Spleen (tissue), 11 donors: ENCODE measurements around the gene RGS21. TPM values are rescaled to one million over a fixed set of nuclear protein-coding genes. Genes with fewer than 3 reads are reported as not detected.

Experiments used
- DNase-seq: peaks from one replicate; pipeline ENCODE4 v3.0.0-alpha.2; 2020
- H3K27ac ChIP-seq, 8 donors: fragments of 200-600 bp; sonication (generic) in 7 of 8; 1 replicate in 4 of 8; 2 replicates in 4 of 8; pipeline versions ENCODE4 v1.5.0 to v1.8.0; 2016 to 2021; ENCODE audit warnings: inconsistent platforms in 4 of 8, mild to moderate bottlenecking in 4 of 8, moderate library complexity in 1 of 8
- H3K27me3 ChIP-seq, 7 donors: fragments of 200-600 bp; sonication (generic) in 6 of 7; replicated peaks in 1 of 7; 1 replicate in 4 of 7; 2 replicates in 3 of 7; pipeline versions ENCODE4 v1.5.0 to v1.8.0; 2016 to 2021; ENCODE audit warnings: inconsistent platforms in 3 of 7, mild to moderate bottlenecking in 1 of 7
- H3K36me3 ChIP-seq, 6 donors: fragments of 200-600 bp; sonication (generic) in 5 of 6; 1 replicate in 4 of 6; 2 replicates in 2 of 6; pipeline versions ENCODE4 v1.5.0 to v1.8.0; 2016 to 2021; ENCODE audit warnings: inconsistent platforms in 2 of 6
- H3K4me1 ChIP-seq, 6 donors: fragments of 200-600 bp; sonication (generic) in 5 of 6; 1 replicate in 3 of 6; 2 replicates in 3 of 6; pipeline versions ENCODE4 v1.5.0 to v1.8.0; 2016 to 2021; ENCODE audit warnings: inconsistent platforms in 3 of 6
- H3K4me3 ChIP-seq, 8 donors: fragments of 200-600 bp; sonication (generic) in 7 of 8; 1 replicate in 4 of 8; 2 replicates in 4 of 8; pipeline versions ENCODE4 v1.5.0 to v1.8.0; 2016 to 2021; ENCODE audit warnings: inconsistent platforms in 4 of 8, mild to moderate bottlenecking in 4 of 8, moderate library complexity in 2 of 8
- H3K9me3 ChIP-seq, 8 donors: fragments of 200-600 bp; sonication (generic) in 7 of 8; 1 replicate in 4 of 8; 2 replicates in 4 of 8; pipeline versions ENCODE4 v1.5.0 to v1.8.0; 2016 to 2021; ENCODE audit warnings: inconsistent platforms in 4 of 8
- CTCF ChIP-seq, 11 experiments: fragments of 200-600 bp in 7 of 11; fragments of 450-650 bp in 4 of 11; sonication (generic) in 4 of 11; IDR thresholded peaks in 8 of 11; conservative IDR thresholded peaks in 3 of 11; 1 replicate in 7 of 11; 2 replicates in 4 of 11; pipeline versions ENCODE4 v1.4.0 to v1.8.0; 2016 to 2021; ENCODE audit warnings: antibody characterized with exemption in 11 of 11, inconsistent platforms in 4 of 11, mild to moderate bottlenecking in 1 of 11
- POLR2A ChIP-seq, 3 donors: fragments of 450-650 bp; IDR thresholded peaks; one replicate each; pipeline ENCODE4 v1.5.1; 2017; ENCODE audit warnings: antibody characterized with exemption in 3 of 3, mild to moderate bottlenecking in 1 of 3
- POLR2AphosphoS5 ChIP-seq, 3 donors: sonication (generic); formaldehyde crosslinking; IDR thresholded peaks; one replicate each; pipeline ENCODE4 v1.5.1; 2017; ENCODE audit warnings: antibody characterized with exemption in 3 of 3
- WGBS, 5 donors: extraction: QIAGEN DNeasy Blood & Tissue Kit in 3 of 5; methylation state at CpG; one replicate each; pipeline versions ENCODE4 v1.1.5 to v1.1.7; 2013 to 2018; 5-methylcytosine and 5-hydroxymethylcytosine counted together
- intact Hi-C: fragments of 100-400 bp; cut with DNase I; formaldehyde crosslinking; loops from one replicate; pipeline ENCODE4 v1.15.0; 2023; ENCODE audit warnings: low total_unique reads
- polyA plus RNA-seq, 3 donors: library from polyadenylated mRNA; stranded (reverse); fragments of 200-250 nt; gene quantifications; one replicate each; pipeline ENCODE4 v1.2.1, GENCODE V29; 2013
- total RNA-seq, 7 donors: library from RNA; depleted of rRNA in 3 of 7; stranded (reverse); fragments of >200 nt in 3 of 7; fragmentation: NEBNext Ultra II Directional in 4 of 7; extraction: Animal tissue kit (Norgen Biotek cat#: 25700) in 4 of 7; gene quantifications; one replicate each; pipeline versions ENCODE4 v1.1.0 to v1.2.1, GENCODE V29; 2016 to 2021
- donor health status: healthy with polysubstance abuse.
- donor health status: DM: no; HTN: no; CAD: no; lungs with moderate emphysema.
- donor health status: DM: no; HTN: no; CAD: no.
- donor health status: Bipolar disorder and iron deficiency.
- donor health status: healthy.
- donor health status: DM: no; HTN: no; CAD: no.
- donor health status: DM: yes; HTN: yes; CAD: no.

Gene RGS21
- total and polyA plus RNA-seq, 10 donors = not detected

- Histone ChIP-seq H3K36me3 (no peaks in the 10 kb centered on the region), H3K27ac (no peak overlapping the region), H3K4me1 (no peaks in the 10 kb centered on the region), H3K4me3 (no peak overlapping the region), H3K27me3 (no peaks in the 10 kb centered on the region), H3K9me3 (no peaks in the 10 kb centered on the region)
- 62 to 87% (median 73%) methylated on average over 1 of the region's 1 CpG for WGBS, 5 donors
- DNase-seq = no peak
- TF ChIP-seq POLR2A (IDR thresholded peaks at IDR 0.05) = no peak
- no peak for TF ChIP-seq POLR2AphosphoS5 (IDR thresholded peaks at IDR 0.05)
- TF ChIP-seq CTCF (IDR thresholded peaks at IDR 0.05 in 8 of 11, conservative IDR thresholded peaks at IDR 0.05 in 3 of 11) = no peak
- intact Hi-C loops = no loop called here
Observed at GRCh38 chr1:192349314-192349713, 32.5 kb downstream of the RGS21 start.

- Histone ChIP-seq H3K27ac (no peak overlapping the region), H3K9me3 (no peaks in the 10 kb centered on the region), H3K27me3 (no peaks in the 10 kb centered on the region), H3K4me1 (no peaks in the 10 kb centered on the region), H3K36me3 (no peaks in the 10 kb centered on the region), H3K4me3 (no peak overlapping the region)
- 58 to 74% (median 71%) methylated on average over 3 of the region's 3 CpGs for WGBS, 5 donors
- no peak for DNase-seq
- intact Hi-C loops = no loop called here
- no peak for TF ChIP-seq POLR2AphosphoS5 (IDR thresholded peaks at IDR 0.05)
- no peak for TF ChIP-seq CTCF (IDR thresholded peaks at IDR 0.05 in 8 of 11, conservative IDR thresholded peaks at IDR 0.05 in 3 of 11)
- no peak for TF ChIP-seq POLR2A (IDR thresholded peaks at IDR 0.05)
Observed at GRCh38 chr1:192350356-192350755, 33.6 kb downstream of the RGS21 start.

- intact Hi-C loops = no loop called here
- TF ChIP-seq CTCF (IDR thresholded peaks at IDR 0.05 in 8 of 11, conservative IDR thresholded peaks at IDR 0.05 in 3 of 11) (no peak), POLR2A (IDR thresholded peaks at IDR 0.05) (no peak), POLR2AphosphoS5 (IDR thresholded peaks at IDR 0.05) (no peak)
- Histone ChIP-seq H3K27me3 (no peaks in the 10 kb centered on the region), H3K4me3 (no peak overlapping the region), H3K4me1 (no peaks in the 10 kb centered on the region), H3K9me3 (no peaks in the 10 kb centered on the region), H3K27ac (no peak overlapping the region), H3K36me3 (no peaks in the 10 kb centered on the region)
- DNase-seq = no peak
Observed at GRCh38 chr1:192351550-192351949, 34.8 kb downstream of the RGS21 start.

GRCh38 chr1:192357924-192358323 is 41.1 kb downstream of the RGS21 start:
- H3K4me1 ChIP-seq = no peaks in the 10 kb centered on the region
- no peaks in the 10 kb centered on the region for H3K9me3 ChIP-seq
- no peaks in the 10 kb centered on the region for H3K27me3 ChIP-seq
- H3K4me3 ChIP-seq = no peak overlapping the region
- H3K27ac ChIP-seq = no peak overlapping the region
- no peaks in the 10 kb centered on the region for H3K36me3 ChIP-seq
- intact Hi-C loops = no loop called here
- 66 to 80% (median 76%) methylated on average over 4 of the region's 4 CpGs for WGBS, 5 donors
- DNase-seq = no peak
- no peak for TF ChIP-seq CTCF (IDR thresholded peaks at IDR 0.05 in 8 of 11, conservative IDR thresholded peaks at IDR 0.05 in 3 of 11)
- TF ChIP-seq POLR2AphosphoS5 (IDR thresholded peaks at IDR 0.05) = no peak
- TF ChIP-seq POLR2A (IDR thresholded peaks at IDR 0.05) = no peak
